DND-41 (cell line): ENCODE data around the gene TMPRSS9.

Experiments
- ATAC-seq: fragments of 200-7000 bp; cut with Tn5 transposase; 3 replicates; pipeline ENCODE4 v1.9.1; 2021; ENCODE audit warnings: low read depth; ENCODE audit not compliant: insufficient read depth
- DNase-seq: peaks from one replicate; pipeline ENCODE4 v3.0.0-alpha.2; 2020
- H2AFZ ChIP-seq: 2 replicates; pipeline ENCODE4 v1.6.0; 2012; ENCODE audit warnings: low read depth, low read length
- H3K27ac ChIP-seq: 2 replicates; pipeline ENCODE4 v1.5.1; 2012; ENCODE audit warnings: low read length, inconsistent platforms
- H3K27me3 ChIP-seq: fragments of 200-600 bp; sonication (generic); 2 replicates; pipeline ENCODE4 v1.6.0; 2012; ENCODE audit warnings: low read length, mild to moderate bottlenecking, inconsistent platforms; ENCODE audit not compliant: insufficient read depth, poor library complexity
- H3K36me3 ChIP-seq: 2 replicates; pipeline ENCODE4 v1.5.1; 2012; ENCODE audit warnings: low read length, inconsistent platforms; ENCODE audit not compliant: insufficient read depth
- H3K4me1 ChIP-seq: 2 replicates; pipeline ENCODE4 v1.5.1; 2012; ENCODE audit warnings: mild to moderate bottlenecking, low read length; ENCODE audit not compliant: insufficient read depth
- H3K4me2 ChIP-seq: 2 replicates; pipeline ENCODE4 v1.6.0; 2012; ENCODE audit warnings: mild to moderate bottlenecking, moderate library complexity, low read length, inconsistent platforms; ENCODE audit not compliant: insufficient read depth
- H3K4me3 ChIP-seq, 2 experiments: fragments of 200-600 bp in 1 of 2; shearing (Covaris generic) in 1 of 2; 2 replicates each; pipeline ENCODE4 v1.5.1; 2012 to 2016; ENCODE audit warnings: inconsistent platforms in 2 of 2, low read length in 2 of 2, mild to moderate bottlenecking in 2 of 2, low read depth in 1 of 2, moderate library complexity in 1 of 2
- H3K79me2 ChIP-seq: 2 replicates; pipeline ENCODE4 v1.6.0; 2012; ENCODE audit warnings: low read length, inconsistent platforms; ENCODE audit not compliant: insufficient read depth
- H3K9ac ChIP-seq: 2 replicates; pipeline ENCODE4 v1.6.0; 2012; ENCODE audit warnings: low read depth, mild to moderate bottlenecking, inconsistent platforms, low read length, moderate library complexity
- H3K9me3 ChIP-seq: 2 replicates; pipeline ENCODE4 v1.5.1; 2012; ENCODE audit warnings: low read length, moderate library complexity, mild to moderate bottlenecking, inconsistent platforms; ENCODE audit not compliant: insufficient read depth, severe bottlenecking
- H4K20me1 ChIP-seq: 2 replicates; pipeline ENCODE4 v1.6.0; 2012; ENCODE audit warnings: low read length; ENCODE audit not compliant: insufficient read depth
- CTCF ChIP-seq: IDR thresholded peaks from 2 replicates; pipeline ENCODE4 v1.5.1; 2012; ENCODE audit warnings: borderline replicate concordance, low read length, moderate library complexity, mild to moderate bottlenecking; ENCODE audit not compliant: poor library complexity, severe bottlenecking; ENCODE audit errors: extremely low read depth
- EZH2 ChIP-seq: IDR thresholded peaks from 3 replicates; pipeline ENCODE4 v1.6.1; 2012; ENCODE audit warnings: borderline replicate concordance, low read depth, mild to moderate bottlenecking, moderate library complexity, low read length, inconsistent platforms; ENCODE audit not compliant: severe bottlenecking

TMPRSS9 gene

DNA sequence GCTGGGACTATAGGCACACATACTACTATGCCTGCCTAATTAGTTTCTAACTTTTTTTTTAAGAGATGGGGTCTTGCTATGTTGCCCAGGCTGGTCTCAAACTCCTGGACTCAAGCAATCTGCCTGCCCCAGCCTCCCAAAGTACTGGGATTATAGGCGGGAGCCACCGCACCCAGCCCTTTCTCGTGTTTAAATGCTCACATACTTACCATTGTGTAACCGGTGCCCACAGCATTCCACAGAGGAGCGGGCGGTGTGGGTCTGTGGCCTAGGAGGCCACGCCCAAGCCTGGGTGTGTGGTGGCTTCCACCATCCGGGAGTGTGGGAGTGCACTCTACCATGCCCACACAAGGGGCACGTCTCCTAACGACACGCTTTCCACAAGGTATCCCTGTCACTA is 89.0 kb downstream of the TMPRSS9 start:
- H3K4me2 ChIP-seq: no peak overlapping the region
- H3K9ac ChIP-seq: no peak overlapping the region
- no peak for DNase-seq
- H4K20me1 ChIP-seq: peaks cover 84% of the 10 kb centered on the region
- H3K36me3 ChIP-seq: peaks cover 74% of the 10 kb centered on the region
- H3K4me3 ChIP-seq: no peak overlapping the region
- peaks cover 18% of the 10 kb centered on the region; the same call in 1 of the 2 replicates for H3K4me1 ChIP-seq
- TF ChIP-seq EZH2 (no peak), CTCF (no peak)
- H3K79me2 ChIP-seq: peaks cover 93% of the 10 kb centered on the region
- no peaks in the 10 kb centered on the region for H3K9me3 ChIP-seq
- no peak for ATAC-seq
- no peak overlapping the region for H2AFZ ChIP-seq
- no peaks in the 10 kb centered on the region for H3K27me3 ChIP-seq
- no peak overlapping the region for H3K27ac ChIP-seq

GRCh38 chr19:2451138-2451537 is 91.1 kb downstream of the TMPRSS9 start:
- TF ChIP-seq CTCF (no peak), EZH2 (no peak)
- Histone ChIP-seq H3K79me2 (peaks cover 100% of the 10 kb centered on the region), H3K9me3 (no peaks in the 10 kb centered on the region), H3K4me1 (peaks cover 37% of the 10 kb centered on the region), H3K4me2 (no peak overlapping the region), H3K9ac (no peak overlapping the region), H3K36me3 (peaks cover 69% of the 10 kb centered on the region), H4K20me1 (peaks cover 90% of the 10 kb centered on the region), H2AFZ (no peak overlapping the region), H3K4me3 (no peak overlapping the region), H3K27me3 (no peaks in the 10 kb centered on the region), H3K27ac (no peak overlapping the region)
- DNase-seq (no peak), ATAC-seq (no peak)

GRCh38 chr19:2451741-2452140 is 91.7 kb downstream of the TMPRSS9 start:
- Histone ChIP-seq H3K27me3 (no peaks in the 10 kb centered on the region), H3K4me3 (no peak overlapping the region), H3K4me2 (no peak overlapping the region), H3K9me3 (no peaks in the 10 kb centered on the region), H3K36me3 (peaks cover 65% of the 10 kb centered on the region), H3K9ac (no peak overlapping the region), H4K20me1 (peaks cover 85% of the 10 kb centered on the region), H3K79me2 (peaks cover 99% of the 10 kb centered on the region), H3K4me1 (peaks cover 32% of the 10 kb centered on the region), H2AFZ (no peak overlapping the region), H3K27ac (no peak overlapping the region)
- TF ChIP-seq EZH2 (no peak), CTCF (no peak)
- no peak for DNase-seq
- ATAC-seq: no peak
